HepG2 (cell line): ENCODE measurements around the gene MMP25. TPM values are rescaled to one million over a fixed set of nuclear protein-coding genes. Genes with fewer than 3 reads are reported as not detected.

Experiments used
- ATAC-seq: fragments of 200-7000 bp; cut with Tn5 transposase; 3 replicates; pipeline ENCODE4 v1.9.1; 2020; ENCODE audit warnings: mild to moderate bottlenecking, moderate library complexity
- BruUV-seq: library from RNA; stranded (reverse); fragments of 400-500 nt; replicated peaks from 2 replicates; lab custom pipeline; 2021; lab: Mats Ljungman, UMichigan
- CTCF ChIA-PET: fragments of 300-600 bp; formaldehyde crosslinking; extraction: SDS; loops from one replicate; lab custom pipeline; 2021; ENCODE audit warnings: low total read pairs, inconsistent platforms, low intra/inter-chr PET ratio; lab: Yijun Ruan, JAX
- POLR2A ChIA-PET: fragments of 350-600 bp; sonication (Branson Sonifier 250); formaldehyde crosslinking; loops from one replicate; lab custom pipeline; 2020; ENCODE audit warnings: antibody characterized with exemption, inconsistent platforms; lab: Yijun Ruan, JAX
- DNase-seq: peaks from one replicate; pipeline ENCODE4 v3.0.0-alpha.2; 2015; ENCODE audit warnings: low spot score
- FAIRE-seq: peaks from 3 replicates; lab custom pipeline; 2011; peaks lifted over from hg19 to GRCh38; lab: Jason Lieb, UNC
- H2AFZ ChIP-seq: one replicate; pipeline ENCODE4 v1.6.1; 2011; ENCODE audit warnings: low read length, inconsistent platforms
- H3K27ac ChIP-seq: fragments of 300-600 bp; 3 replicates; pipeline ENCODE4 v1.8.0; 2011; ENCODE audit warnings: mixed run types, mild to moderate bottlenecking, mixed read lengths, low read length, inconsistent platforms; ENCODE audit not compliant: insufficient read depth; ENCODE audit errors: extremely low read length
- H3K27me3 ChIP-seq, 2 experiments: fragments of 200-600 bp in 1 of 2; 2 replicates in 1 of 2; 3 replicates in 1 of 2; pipeline versions ENCODE4 v1.6.0 to v1.8.0; 2011; ENCODE audit warnings: low read length in 2 of 2, mild to moderate bottlenecking in 2 of 2, moderate library complexity in 2 of 2, inconsistent platforms in 1 of 2; ENCODE audit not compliant: insufficient read depth in 2 of 2, control insufficient read depth in 1 of 2
- H3K36me3 ChIP-seq, 2 experiments: fragments of 200-600 bp in 1 of 2; replicated peaks in 1 of 2; 2 replicates in 1 of 2; 3 replicates in 1 of 2; pipeline versions ENCODE4 v1.5.1 to v1.8.0; 2011; ENCODE audit warnings: low read length in 2 of 2, inconsistent platforms in 1 of 2; ENCODE audit not compliant: insufficient read depth in 2 of 2, control insufficient read depth in 1 of 2
- H3K4me1 ChIP-seq: 2 replicates; pipeline ENCODE4 v1.5.1; 2012; ENCODE audit warnings: low read length, inconsistent platforms; ENCODE audit not compliant: insufficient read depth
- H3K4me2 ChIP-seq: 2 replicates; pipeline ENCODE4 v1.6.0; 2011; ENCODE audit warnings: low read depth, low read length, inconsistent platforms
- H3K4me3 ChIP-seq, 3 experiments: fragments of 200-600 bp in 1 of 3; sonication (generic), shearing (Covaris generic) in 1 of 3; replicated peaks in 1 of 3; 2 replicates each; pipeline ENCODE4 v1.5.1; 2011 to 2016; ENCODE audit warnings: low read length in 3 of 3, inconsistent platforms in 2 of 3, low read depth in 2 of 3, mild to moderate bottlenecking in 2 of 3, control low read depth in 1 of 3, mixed read lengths in 1 of 3; ENCODE audit not compliant: insufficient read depth in 1 of 3
- H3K79me2 ChIP-seq: one replicate; pipeline ENCODE4 v1.6.1; 2011; ENCODE audit warnings: low read length, inconsistent platforms; ENCODE audit not compliant: insufficient read depth
- H3K9ac ChIP-seq: 2 replicates; pipeline ENCODE4 v1.6.0; 2011; ENCODE audit warnings: mild to moderate bottlenecking, low read depth, low read length, inconsistent platforms; ENCODE audit not compliant: insufficient read depth
- H3K9me3 ChIP-seq: 2 replicates; pipeline ENCODE4 v1.5.1; 2012; ENCODE audit warnings: mild to moderate bottlenecking, low read length
- H4K20me1 ChIP-seq: 2 replicates; pipeline ENCODE4 v1.6.0; 2011; ENCODE audit warnings: inconsistent platforms, mild to moderate bottlenecking, low read length, moderate library complexity; ENCODE audit not compliant: insufficient read depth
- ATF7 ChIP-seq, 2 experiments: fragments of 450-650 bp in 1 of 2; sonication (generic) in 1 of 2; formaldehyde crosslinking in 1 of 2; IDR thresholded peaks; 2 replicates each; pipeline versions ENCODE4 v1.4.0 to v1.6.1; 2016 to 2020; ENCODE audit warnings: antibody characterized with exemption in 1 of 2, mild to moderate bottlenecking in 1 of 2, missing genetic modification reagents in 1 of 2
- DZIP1 ChIP-seq: sonication (generic); formaldehyde crosslinking; IDR thresholded peaks from 2 replicates; pipeline ENCODE4 v1.5.0; 2020; ENCODE audit warnings: mild to moderate bottlenecking, missing genetic modification reagents
- GLI4 ChIP-seq: sonication (generic); formaldehyde crosslinking; IDR thresholded peaks from 2 replicates; pipeline ENCODE4 v1.5.1; 2020; ENCODE audit warnings: missing genetic modification reagents, mild to moderate bottlenecking, moderate library complexity, borderline replicate concordance
- HMG20A ChIP-seq: IDR thresholded peaks from 2 replicates; pipeline ENCODE4 v1.6.1; 2016; ENCODE audit warnings: borderline replicate concordance
- MAFF ChIP-seq: IDR thresholded peaks from 2 replicates; pipeline ENCODE4 v1.6.1; 2011; ENCODE audit warnings: low read depth, low read length, improper control_type of control experiment
- MXD4 ChIP-seq: IDR thresholded peaks from 2 replicates; pipeline ENCODE4 v1.6.1; 2016; ENCODE audit warnings: mild to moderate bottlenecking, missing biosample characterization, missing genetic modification reagents
- NFKB2 ChIP-seq: sonication (generic); formaldehyde crosslinking; IDR thresholded peaks from 2 replicates; pipeline ENCODE4 v1.4.0; 2020; ENCODE audit warnings: missing genetic modification reagents, borderline replicate concordance
- NFYB ChIP-seq: sonication (generic); formaldehyde crosslinking; IDR thresholded peaks from 2 replicates; pipeline ENCODE4 v1.4.0; 2020; ENCODE audit warnings: missing genetic modification reagents
- RFXANK ChIP-seq: IDR thresholded peaks from 2 replicates; pipeline ENCODE4 v1.6.1; 2016
- SATB2 ChIP-seq: sonication (generic); formaldehyde crosslinking; IDR thresholded peaks from 2 replicates; pipeline ENCODE4 v1.5.0; 2020; ENCODE audit warnings: missing genetic modification reagents
- SNAPC5 ChIP-seq: sonication (generic); formaldehyde crosslinking; IDR thresholded peaks from 2 replicates; pipeline ENCODE4 v1.8.1; 2023; ENCODE audit warnings: mild to moderate bottlenecking, missing genetic modification reagents, borderline replicate concordance
- TBL1XR1 ChIP-seq: fragments of 150-350 bp; IDR thresholded peaks from 2 replicates; pipeline ENCODE4 v1.6.1; 2014; ENCODE audit warnings: borderline replicate concordance, low read length; ENCODE audit not compliant: partially characterized antibody
- ZNF101 ChIP-seq: sonication (generic); formaldehyde crosslinking; IDR thresholded peaks from 2 replicates; pipeline ENCODE4 v1.4.0; 2020; ENCODE audit warnings: mild to moderate bottlenecking, low read depth, missing genetic modification reagents, borderline replicate concordance
- ZNF552 ChIP-seq: sonication (generic); formaldehyde crosslinking; IDR thresholded peaks from 2 replicates; pipeline ENCODE4 v1.9.0; 2022; ENCODE audit warnings: missing genetic modification reagents, mild to moderate bottlenecking, borderline replicate concordance
- ZNF557 ChIP-seq: sonication (generic); formaldehyde crosslinking; IDR thresholded peaks from 2 replicates; pipeline ENCODE4 v1.4.0; 2020; ENCODE audit warnings: missing genetic modification reagents
- ZNF558 ChIP-seq: sonication (generic); formaldehyde crosslinking; IDR thresholded peaks from 2 replicates; pipeline ENCODE4 v1.9.0; 2022; ENCODE audit warnings: mild to moderate bottlenecking, missing genetic modification reagents, borderline replicate concordance
- ZNF639 ChIP-seq: conservative IDR thresholded peaks from 2 replicates; pipeline ENCODE4 v1.6.1; 2018; ENCODE audit warnings: missing genetic modification reagents
- ZNF773 ChIP-seq: sonication (generic); formaldehyde crosslinking; IDR thresholded peaks from 2 replicates; pipeline ENCODE4 v1.4.0; 2020; ENCODE audit warnings: missing genetic modification reagents, borderline replicate concordance
- WGBS: methylation state at CpG from one replicate; pipeline ENCODE4 v1.1.6; 2017; ENCODE audit warnings: low lambda C conversion rate; 5-methylcytosine and 5-hydroxymethylcytosine counted together
- in situ Hi-C: cut with HindIII; loops from 2 replicates; pipeline ENCODE4 v1.10.0; 2017; ENCODE audit warnings: low pct_unique_long_range_greater_than_20kb; ENCODE audit not compliant: extremely low pct_ligation_motif_present
- intact Hi-C: fragments of 100-400 bp; cut with micrococcal nuclease; formaldehyde crosslinking; loops from one replicate; pipeline ENCODE4 v1.10.0; 2022; ENCODE audit not compliant: unreplicated experiment
- polyA plus RNA-seq, 8 experiments: library from polyadenylated mRNA; depleted of rRNA in 3 of 8; stranded (reverse) in 7 of 8; unstranded in 1 of 8; fragments of >200 nt; fragmentation: Illumina TruSeq in 4 of 8; extraction: Trizol in 4 of 8; gene quantifications; 2 replicates each; pipeline versions ENCODE4 v1.2.1 to v1.2.3, GENCODE V29; 2011 to 2016; ENCODE audit warnings: low read depth in 4 of 8, missing spikeins in 1 of 8, mixed read lengths in 1 of 8; ENCODE audit not compliant: insufficient read depth in 1 of 8
- total RNA-seq, 5 experiments: library from RNA; depleted of rRNA; stranded (reverse); fragments of >200 nt; fragmentation: Illumina TruSeq; extraction: Trizol; gene quantifications; 2 replicates each; pipeline ENCODE4 v1.2.3, GENCODE V29; 2016; ENCODE audit warnings: low read depth in 1 of 5

The MMP25 gene
- total and polyA plus RNA-seq, 2 of the 13 experiments (the other 11 are each of a cell fraction or from before 2014, with no cell fraction given): 0.04 to 0.08 TPM

GRCh38 chr16:3106205-3106928 is 60.0 kb downstream of the MMP25 start:
- FAIRE-seq: no peak
- peak; percentile 77 for DNase-seq
- CTCF ChIA-PET: no interaction called here
- Histone ChIP-seq H3K9me3 (no peaks in the 10 kb centered on the region), H3K27ac (peak overlapping the region; percentile 62), H3K4me2 (peak overlapping the region; percentile 91), H3K79me2 (no peaks in the 10 kb centered on the region), H3K9ac (peak overlapping the region; percentile 84), H4K20me1 (no peaks in the 10 kb centered on the region), H3K36me3 (no peaks in the 10 kb centered on the region), H2AFZ (no peak overlapping the region), H3K4me3 (peak overlapping the region; percentile 88 to 94 (median 89)), H3K27me3 (no peaks in the 10 kb centered on the region), H3K4me1 (peaks cover 45% of the 10 kb centered on the region)
- POLR2A ChIA-PET: interaction anchor here (0.6 to 1.4 kb wide), 10 partner anchors 9 to 52 kb away, joined by 3 to 8 read pairs (median 4); partner anchors contain the start of genes IL32 and ZNF213
- intact Hi-C loops (no loop called here), in situ Hi-C loops (no loop called here)
- peak; percentile 96 for ATAC-seq
- no TSS peak for BruUV-seq
- 2% methylated on average over 21 of the region's 74 CpGs for WGBS
- peak; percentile 82 for TF ChIP-seq ZNF639
- no peak; the same call in 1 of the 2 replicates for TF ChIP-seq NFKB2 (CRISPR knock-in tag)
- peak; percentile 20; the same call in 1 of the 2 replicates for TF ChIP-seq MXD4 (CRISPR knock-in tag)
- TF ChIP-seq ZNF557 (CRISPR knock-in tag): no peak
- TF ChIP-seq ZNF558 (CRISPR knock-in tag): 0 out of 2 replicates have a peak, but pooled peaks have one; percentile 59
- TF ChIP-seq RFXANK (CRISPR knock-in tag): no peak
- no peak for TF ChIP-seq ATF7 (IDR thresholded peaks at IDR 0.05)
- TF ChIP-seq ATF7 (CRISPR knock-in tag; IDR thresholded peaks at IDR 0.05): peak; percentile 64; the same call in 1 of the 2 replicates
- no peak for TF ChIP-seq SATB2 (CRISPR knock-in tag)
- TF ChIP-seq TBL1XR1: no peak
- no peak for TF ChIP-seq MAFF
- TF ChIP-seq SNAPC5 (CRISPR knock-in tag): no peak
- no peak for TF ChIP-seq HMG20A (CRISPR knock-in tag)
- no peak for TF ChIP-seq GLI4 (CRISPR knock-in tag)
- no peak for TF ChIP-seq DZIP1 (CRISPR knock-in tag)
- no peak for TF ChIP-seq ZNF552
- no peak for TF ChIP-seq ZNF101 (CRISPR knock-in tag)
- TF ChIP-seq ZNF773 (CRISPR knock-in tag): no peak
- TF ChIP-seq NFYB (CRISPR knock-in tag): peak; percentile 59
